ENCODE data around the gene TCF7.

DNA sequence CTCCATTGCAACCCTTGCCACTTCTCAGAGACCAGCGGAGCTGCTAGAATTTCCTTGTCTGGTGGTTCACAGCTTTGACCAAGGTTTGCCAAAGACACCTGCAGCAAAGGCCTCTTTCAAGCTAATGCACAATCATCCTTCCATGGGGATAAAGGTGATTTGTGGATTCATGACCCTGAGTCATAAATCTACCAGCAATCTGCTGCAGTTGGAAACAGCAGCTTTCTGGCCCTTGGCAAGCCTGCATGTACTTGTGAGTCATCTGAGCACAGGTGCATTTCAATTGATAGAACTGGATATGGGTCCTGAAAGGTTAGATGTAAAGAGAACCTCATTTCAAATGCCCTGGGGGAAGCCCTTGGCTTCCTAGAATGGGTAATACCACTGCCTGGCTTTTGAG lies 21.6 kb upstream of the TCF7 start:
- TF ChIP-seq JUND (IDR thresholded peaks at IDR 0.05) (no peak), GABPA (IDR thresholded peaks at IDR 0.05 in 1 of 2, conservative IDR thresholded peaks at IDR 0.05 in 1 of 2) (no peak), SP1 (IDR thresholded peaks at IDR 0.05) (no peak), FOXA1 (IDR thresholded peaks at IDR 0.05) (no peak)
- TF ChIP-seq, protein P1, sequence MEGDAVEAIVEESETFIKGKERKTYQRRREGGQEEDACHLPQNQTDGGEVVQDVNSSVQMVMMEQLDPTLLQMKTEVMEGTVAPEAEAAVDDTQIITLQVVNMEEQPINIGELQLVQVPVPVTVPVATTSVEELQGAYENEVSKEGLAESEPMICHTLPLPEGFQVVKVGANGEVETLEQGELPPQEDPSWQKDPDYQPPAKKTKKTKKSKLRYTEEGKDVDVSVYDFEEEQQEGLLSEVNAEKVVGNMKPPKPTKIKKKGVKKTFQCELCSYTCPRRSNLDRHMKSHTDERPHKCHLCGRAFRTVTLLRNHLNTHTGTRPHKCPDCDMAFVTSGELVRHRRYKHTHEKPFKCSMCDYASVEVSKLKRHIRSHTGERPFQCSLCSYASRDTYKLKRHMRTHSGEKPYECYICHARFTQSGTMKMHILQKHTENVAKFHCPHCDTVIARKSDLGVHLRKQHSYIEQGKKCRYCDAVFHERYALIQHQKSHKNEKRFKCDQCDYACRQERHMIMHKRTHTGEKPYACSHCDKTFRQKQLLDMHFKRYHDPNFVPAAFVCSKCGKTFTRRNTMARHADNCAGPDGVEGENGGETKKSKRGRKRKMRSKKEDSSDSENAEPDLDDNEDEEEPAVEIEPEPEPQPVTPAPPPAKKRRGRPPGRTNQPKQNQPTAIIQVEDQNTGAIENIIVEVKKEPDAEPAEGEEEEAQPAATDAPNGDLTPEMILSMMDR (IDR thresholded peaks at IDR 0.05; ENCODE audit: low read depth, low read length, missing input control), result no peak

Data from liver (tissue), 3 donors.